SK-N-SH (cell line): ENCODE results near the gene DOCK4. TPM values are rescaled to one million over a fixed set of nuclear protein-coding genes. Genes with fewer than 3 reads are reported as not detected.

Source experiments
- CTCF ChIA-PET: fragments of 300-600, 350-600 bp; formaldehyde crosslinking; extraction: SDS; loops from one replicate; lab custom pipeline; 2021; lab: Yijun Ruan, JAX
- POLR2A ChIA-PET: fragments of 350-600 bp; sonication (Branson Sonifier 250); formaldehyde crosslinking; extraction: SDS; loops from one replicate; lab custom pipeline; 2020; ENCODE audit warnings: antibody characterized with exemption, inconsistent platforms; lab: Yijun Ruan, JAX
- DNase-seq: peaks from one replicate; pipeline ENCODE4 v3.0.0; 2012
- H2AFZ ChIP-seq: fragments of 200-600 bp; sonication (generic); 2 replicates; pipeline ENCODE4 v1.8.1; 2016; ENCODE audit warnings: antibody characterized with exemption, mild to moderate bottlenecking, low read depth
- H3F3A ChIP-seq: fragments of 200-600 bp; sonication (generic); replicated peaks from 2 replicates; pipeline ENCODE3; 2016; ENCODE audit warnings: antibody characterized with exemption, mild to moderate bottlenecking; ENCODE audit not compliant: insufficient read depth
- H3K27ac ChIP-seq, 2 experiments: fragments of 200-500 bp in 1 of 2; fragments of 200-600 bp in 1 of 2; sonication (Bioruptor generic) in 1 of 2; sonication (generic), shearing (Covaris generic) in 1 of 2; 2 replicates each; pipeline versions ENCODE4 v1.5.1 to v1.6.1; 2014 to 2016; ENCODE audit warnings: low read depth in 2 of 2, inconsistent platforms in 1 of 2, low read length in 1 of 2, mild to moderate bottlenecking in 1 of 2, mixed read lengths in 1 of 2
- H3K27me3 ChIP-seq: fragments of 200-600 bp; sonication (generic), shearing (Covaris generic); 2 replicates; pipeline ENCODE4 v1.6.1; 2016; ENCODE audit warnings: mixed run types; ENCODE audit not compliant: insufficient read depth
- H3K36me3 ChIP-seq, 2 experiments: fragments of 200-500 bp in 1 of 2; fragments of 200-600 bp in 1 of 2; sonication (Bioruptor generic) in 1 of 2; sonication (generic) in 1 of 2; replicated peaks in 1 of 2; 2 replicates each; pipeline versions ENCODE3 to v1.5.1; 2014 to 2016; ENCODE audit warnings: low read length in 1 of 2, mild to moderate bottlenecking in 1 of 2; ENCODE audit not compliant: insufficient read depth in 2 of 2, control insufficient read depth in 1 of 2
- H3K4me1 ChIP-seq, 2 experiments: fragments of 200-500 bp in 1 of 2; fragments of 200-600 bp in 1 of 2; sonication (Bioruptor generic) in 1 of 2; sonication (generic), shearing (Covaris generic) in 1 of 2; 2 replicates each; pipeline versions ENCODE4 v1.5.1 to v1.6.1; 2014 to 2016; ENCODE audit warnings: low read depth in 1 of 2, low read length in 1 of 2, mixed run types in 1 of 2; ENCODE audit not compliant: insufficient read depth in 2 of 2, control insufficient read depth in 1 of 2
- H3K4me2 ChIP-seq: fragments of 200-600 bp; sonication (generic), shearing (Covaris generic); 2 replicates; pipeline ENCODE4 v1.6.1; 2017; ENCODE audit warnings: mixed run types
- H3K4me3 ChIP-seq, 2 experiments: fragments of 200-500 bp in 1 of 2; fragments of 200-600 bp in 1 of 2; sonication (Bioruptor generic) in 1 of 2; sonication (generic), shearing (Covaris generic) in 1 of 2; 2 replicates each; pipeline versions ENCODE4 v1.5.1 to v1.8.1; 2014 to 2016; ENCODE audit warnings: low read depth in 2 of 2, inconsistent platforms in 1 of 2, low read length in 1 of 2, mild to moderate bottlenecking in 1 of 2, mixed read lengths in 1 of 2, moderate library complexity in 1 of 2
- H3K79me2 ChIP-seq: fragments of 200-600 bp; sonication (generic); 2 replicates; pipeline ENCODE4 v1.8.1; 2017; ENCODE audit warnings: mild to moderate bottlenecking; ENCODE audit not compliant: insufficient read depth
- H3K9ac ChIP-seq: fragments of 200-600 bp; sonication (generic); 2 replicates; pipeline ENCODE4 v1.6.1; 2017; ENCODE audit warnings: mixed run types
- H3K9me2 ChIP-seq: fragments of 200-600 bp; sonication (generic); 2 replicates; pipeline ENCODE4 v1.6.1; 2017; ENCODE audit warnings: mixed run types
- H3K9me3 ChIP-seq: fragments of 200-600 bp; sonication (generic); 2 replicates; pipeline ENCODE4 v1.6.1; 2017; ENCODE audit warnings: mixed run types, mild to moderate bottlenecking, moderate library complexity
- H4K20me1 ChIP-seq: fragments of 200-600 bp; sonication (generic); 2 replicates; pipeline ENCODE4 v1.6.1; 2017; ENCODE audit warnings: mild to moderate bottlenecking, mixed run types; ENCODE audit not compliant: insufficient read depth
- CHD2 ChIP-seq: fragments of 150-350 bp; IDR thresholded peaks from 2 replicates; pipeline ENCODE4 v1.6.1; 2018; ENCODE audit warnings: low read length; ENCODE audit not compliant: partially characterized antibody
- ELF1 ChIP-seq: IDR thresholded peaks from 2 replicates; pipeline ENCODE4 v1.4.0; 2012
- EZH2phosphoT487 ChIP-seq: fragments of 200-600 bp; sonication (generic); IDR thresholded peaks from 2 replicates; pipeline ENCODE4 v1.6.1; 2017; ENCODE audit warnings: low read depth, mixed run types, mild to moderate bottlenecking, antibody characterized with exemption, moderate library complexity, borderline replicate concordance
- FOSL2 ChIP-seq: IDR thresholded peaks from 2 replicates; pipeline ENCODE4 v1.4.0; 2012; ENCODE audit warnings: low read depth, mild to moderate bottlenecking, moderate library complexity, borderline replicate concordance
- FOXJ3 ChIP-seq: sonication (generic); formaldehyde crosslinking; IDR thresholded peaks from 2 replicates; pipeline ENCODE4 v1.5.1; 2020; ENCODE audit warnings: mild to moderate bottlenecking, missing genetic modification reagents
- FOXM1 ChIP-seq: IDR thresholded peaks from 2 replicates; pipeline ENCODE4 v1.4.0; 2012; ENCODE audit warnings: low read depth, mild to moderate bottlenecking
- GABPA ChIP-seq: IDR thresholded peaks from 2 replicates; pipeline ENCODE4 v1.4.0; 2012; ENCODE audit warnings: low read depth, mild to moderate bottlenecking
- GATA2 ChIP-seq: sonication (generic); formaldehyde crosslinking; IDR thresholded peaks from 2 replicates; pipeline ENCODE4 v1.5.0; 2020; ENCODE audit warnings: mild to moderate bottlenecking, missing genetic modification reagents
- JUND ChIP-seq: IDR thresholded peaks from 2 replicates; pipeline ENCODE4 v1.4.0; 2012
- NFIC ChIP-seq: IDR thresholded peaks from 2 replicates; pipeline ENCODE4 v1.4.0; 2012; ENCODE audit warnings: borderline replicate concordance
- NRF1 ChIP-seq: IDR thresholded peaks from 2 replicates; pipeline ENCODE4 v1.6.1; 2012; ENCODE audit warnings: low read depth, mild to moderate bottlenecking, low read length
- POLR2AphosphoS5 ChIP-seq: IDR thresholded peaks from 2 replicates; pipeline ENCODE4 v1.6.1; 2012; ENCODE audit warnings: low read depth, low read length
- RAD21 ChIP-seq: IDR thresholded peaks from 2 replicates; pipeline ENCODE4 v1.6.1; 2012; ENCODE audit warnings: mild to moderate bottlenecking, low read length
- RFX5 ChIP-seq: IDR thresholded peaks from 2 replicates; pipeline ENCODE4 v1.6.1; 2012; ENCODE audit warnings: mild to moderate bottlenecking, improper control_type of control experiment, low read length
- RXRA ChIP-seq: IDR thresholded peaks from 2 replicates; pipeline ENCODE4 v1.4.0; 2012; ENCODE audit warnings: low read depth, mild to moderate bottlenecking, borderline replicate concordance
- TCF12 ChIP-seq: IDR thresholded peaks from 2 replicates; pipeline ENCODE4 v1.4.0; 2012
- TEAD4 ChIP-seq: IDR thresholded peaks from 2 replicates; pipeline ENCODE4 v1.4.0; 2012; ENCODE audit warnings: mild to moderate bottlenecking, borderline replicate concordance; ENCODE audit not compliant: insufficient read depth
- YY1 ChIP-seq: IDR thresholded peaks from 2 replicates; pipeline ENCODE4 v1.4.0; 2012; ENCODE audit warnings: low read depth, mild to moderate bottlenecking
- WGBS: methylation state at CpG from one replicate; pipeline ENCODE4 v1.1.6; 2017; ENCODE audit warnings: low lambda C conversion rate; 5-methylcytosine and 5-hydroxymethylcytosine counted together
- polyA plus RNA-seq, 3 experiments: library from polyadenylated mRNA; depleted of rRNA; stranded (reverse); fragments of >200 nt; gene quantifications; 2 replicates each; pipeline ENCODE4 v1.2.3, GENCODE V29; 2012
- TF ChIP-seq, protein P1 (sequence below): fragments of 150-350 bp; IDR thresholded peaks from 2 replicates; pipeline ENCODE4 v1.6.1; 2017; ENCODE audit warnings: antibody characterized with exemption, low read length, low read depth, borderline replicate concordance
- TF ChIP-seq, protein P2 (sequence below): IDR thresholded peaks from 2 replicates; pipeline ENCODE4 v1.4.0; 2012; ENCODE audit warnings: low read depth, borderline replicate concordance
- TF ChIP-seq, protein P3 (sequence below): IDR thresholded peaks from 2 replicates; pipeline ENCODE4; 2012
- TF ChIP-seq, protein P4 (sequence below): IDR thresholded peaks from 2 replicates; pipeline ENCODE4 v1.4.0; 2012; ENCODE audit warnings: low read depth, borderline replicate concordance

The DOCK4 gene
- polyA plus RNA-seq, 1 of the 3 experiments (the other 2 are of a cell fraction): 8.5 TPM

DNA sequence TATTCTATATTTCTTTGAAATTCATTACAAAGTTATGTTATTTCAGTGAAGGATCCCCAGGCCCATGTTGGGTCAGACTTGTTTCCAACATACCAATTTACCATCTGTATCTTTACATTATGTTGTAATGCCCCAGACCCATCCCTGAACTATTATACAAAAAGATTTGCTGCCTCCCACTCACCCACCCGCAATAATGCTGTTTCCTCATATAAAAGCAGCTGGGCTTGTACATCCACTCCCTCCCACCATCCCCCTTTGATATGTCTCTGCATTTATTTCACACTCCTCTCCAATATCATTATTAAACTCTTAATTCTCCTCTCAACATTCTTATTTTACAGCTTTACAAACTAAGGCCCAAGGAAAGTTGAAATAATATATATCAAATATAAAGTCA is 153.7 kb downstream of the DOCK4 start:
- H3K4me1 ChIP-seq: peaks cover 0 to 12% of the 10 kb centered on the region in 2 experiments; a peak in 2 of 4 replicates
- no peak for DNase-seq
- H4K20me1 ChIP-seq: no peaks in the 10 kb centered on the region
- TF ChIP-seq FOSL2: no peak
- no peak for TF ChIP-seq EZH2phosphoT487
- TF ChIP-seq FOXM1: no peak
- TF ChIP-seq POLR2AphosphoS5: no peak
- TF ChIP-seq YY1: no peak
- H3K9ac ChIP-seq: no peak overlapping the region
- no peaks in the 10 kb centered on the region for H3F3A ChIP-seq
- H3K9me3 ChIP-seq: peaks cover 5% of the 10 kb centered on the region
- ChIA-PET POLR2A (no interaction called here), CTCF (interaction anchor here (0.9 to 1.3 kb wide), 2 partner anchors 19 to 289 kb away, joined by 3 read pairs; no protein-coding TSS in a partner anchor)
- no peaks in the 10 kb centered on the region for H3K9me2 ChIP-seq
- no peaks in the 10 kb centered on the region for H3K79me2 ChIP-seq
- no peak overlapping the region for H2AFZ ChIP-seq
- H3K27me3 ChIP-seq: no peaks in the 10 kb centered on the region
- no peak overlapping the region for H3K27ac ChIP-seq
- H3K4me3 ChIP-seq: no peak overlapping the region
- no peak overlapping the region for H3K4me2 ChIP-seq
- no peaks in the 10 kb centered on the region for H3K36me3 ChIP-seq
- 85% methylated on average over 1 of the region's 1 CpG for WGBS

DNA sequence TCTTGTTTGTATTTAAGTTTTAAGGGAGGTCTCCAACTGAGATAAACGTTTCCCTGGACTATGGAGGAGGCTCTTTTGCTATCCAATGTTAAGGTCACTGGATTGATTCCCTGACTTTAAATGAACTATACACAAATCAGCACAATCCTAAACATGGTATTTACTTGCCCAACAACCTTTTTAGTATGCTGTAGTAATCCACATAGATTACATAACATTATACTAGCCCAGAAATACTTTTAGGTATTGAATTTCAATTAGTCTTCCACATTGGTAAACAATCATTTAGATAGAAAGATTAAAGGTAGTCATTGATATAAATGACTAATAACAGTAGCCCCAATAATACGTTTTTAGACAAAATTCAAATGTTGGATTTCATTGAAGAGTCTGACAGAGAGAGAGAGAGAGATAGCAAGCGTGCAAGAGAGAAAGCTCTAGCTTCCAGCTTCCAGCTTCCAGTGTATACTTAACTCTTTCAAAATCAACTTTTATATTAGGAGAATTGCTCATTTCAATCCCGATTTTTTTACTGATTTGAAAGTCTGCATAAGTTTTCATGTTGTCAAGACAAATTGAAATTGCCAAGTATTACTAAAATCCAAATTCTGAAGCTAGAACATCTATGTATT is 155.8 kb downstream of the DOCK4 start:
- no peaks in the 10 kb centered on the region for H3K27me3 ChIP-seq
- no peak overlapping the region for H3K9ac ChIP-seq
- peak overlapping the region in 1 of 2 experiments; percentile 23; a peak in 1 of 4 replicates for H3K27ac ChIP-seq
- no peaks in the 10 kb centered on the region for H3K36me3 ChIP-seq
- no peak for DNase-seq
- peaks cover 0 to 9% of the 10 kb centered on the region in 2 experiments; a peak in 1 of 4 replicates for H3K4me1 ChIP-seq
- H4K20me1 ChIP-seq: no peaks in the 10 kb centered on the region
- no peaks in the 10 kb centered on the region for H3F3A ChIP-seq
- no peak overlapping the region for H3K4me3 ChIP-seq
- CTCF ChIA-PET: interaction anchor here (1.0 to 1.6 kb wide), 5 partner anchors 10 to 287 kb away, joined by 3 to 4 read pairs (median 3); no protein-coding TSS in a partner anchor
- peaks cover 11% of the 10 kb centered on the region for H3K9me3 ChIP-seq
- WGBS: 67% methylated on average over 4 of the region's 4 CpGs
- H3K9me2 ChIP-seq: no peaks in the 10 kb centered on the region
- no peaks in the 10 kb centered on the region for H3K79me2 ChIP-seq
- TF ChIP-seq GABPA: no peak
- TF ChIP-seq NRF1: no peak
- TF ChIP-seq, protein P1, sequence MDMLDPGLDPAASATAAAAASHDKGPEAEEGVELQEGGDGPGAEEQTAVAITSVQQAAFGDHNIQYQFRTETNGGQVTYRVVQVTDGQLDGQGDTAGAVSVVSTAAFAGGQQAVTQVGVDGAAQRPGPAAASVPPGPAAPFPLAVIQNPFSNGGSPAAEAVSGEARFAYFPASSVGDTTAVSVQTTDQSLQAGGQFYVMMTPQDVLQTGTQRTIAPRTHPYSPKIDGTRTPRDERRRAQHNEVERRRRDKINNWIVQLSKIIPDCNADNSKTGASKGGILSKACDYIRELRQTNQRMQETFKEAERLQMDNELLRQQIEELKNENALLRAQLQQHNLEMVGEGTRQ: no peak
- no peak for TF ChIP-seq CHD2
- TF ChIP-seq, protein P2, sequence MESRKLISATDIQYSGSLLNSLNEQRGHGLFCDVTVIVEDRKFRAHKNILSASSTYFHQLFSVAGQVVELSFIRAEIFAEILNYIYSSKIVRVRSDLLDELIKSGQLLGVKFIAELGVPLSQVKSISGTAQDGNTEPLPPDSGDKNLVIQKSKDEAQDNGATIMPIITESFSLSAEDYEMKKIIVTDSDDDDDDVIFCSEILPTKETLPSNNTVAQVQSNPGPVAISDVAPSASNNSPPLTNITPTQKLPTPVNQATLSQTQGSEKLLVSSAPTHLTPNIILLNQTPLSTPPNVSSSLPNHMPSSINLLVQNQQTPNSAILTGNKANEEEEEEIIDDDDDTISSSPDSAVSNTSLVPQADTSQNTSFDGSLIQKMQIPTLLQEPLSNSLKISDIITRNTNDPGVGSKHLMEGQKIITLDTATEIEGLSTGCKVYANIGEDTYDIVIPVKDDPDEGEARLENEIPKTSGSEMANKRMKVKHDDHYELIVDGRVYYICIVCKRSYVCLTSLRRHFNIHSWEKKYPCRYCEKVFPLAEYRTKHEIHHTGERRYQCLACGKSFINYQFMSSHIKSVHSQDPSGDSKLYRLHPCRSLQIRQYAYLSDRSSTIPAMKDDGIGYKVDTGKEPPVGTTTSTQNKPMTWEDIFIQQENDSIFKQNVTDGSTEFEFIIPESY: no peak
- TF ChIP-seq, protein P3, sequence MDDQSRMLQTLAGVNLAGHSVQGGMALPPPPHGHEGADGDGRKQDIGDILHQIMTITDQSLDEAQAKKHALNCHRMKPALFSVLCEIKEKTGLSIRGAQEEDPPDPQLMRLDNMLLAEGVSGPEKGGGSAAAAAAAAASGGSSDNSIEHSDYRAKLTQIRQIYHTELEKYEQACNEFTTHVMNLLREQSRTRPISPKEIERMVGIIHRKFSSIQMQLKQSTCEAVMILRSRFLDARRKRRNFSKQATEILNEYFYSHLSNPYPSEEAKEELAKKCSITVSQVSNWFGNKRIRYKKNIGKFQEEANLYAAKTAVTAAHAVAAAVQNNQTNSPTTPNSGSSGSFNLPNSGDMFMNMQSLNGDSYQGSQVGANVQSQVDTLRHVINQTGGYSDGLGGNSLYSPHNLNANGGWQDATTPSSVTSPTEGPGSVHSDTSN: no peak
- no peak for TF ChIP-seq YY1
- no peak for TF ChIP-seq FOXM1
- no peak for TF ChIP-seq RFX5
- no peak for TF ChIP-seq RXRA
- TF ChIP-seq NFIC: no peak
- no peak for TF ChIP-seq TEAD4
- no peak for TF ChIP-seq FOXJ3 (CRISPR knock-in tag)
- TF ChIP-seq, protein P4, sequence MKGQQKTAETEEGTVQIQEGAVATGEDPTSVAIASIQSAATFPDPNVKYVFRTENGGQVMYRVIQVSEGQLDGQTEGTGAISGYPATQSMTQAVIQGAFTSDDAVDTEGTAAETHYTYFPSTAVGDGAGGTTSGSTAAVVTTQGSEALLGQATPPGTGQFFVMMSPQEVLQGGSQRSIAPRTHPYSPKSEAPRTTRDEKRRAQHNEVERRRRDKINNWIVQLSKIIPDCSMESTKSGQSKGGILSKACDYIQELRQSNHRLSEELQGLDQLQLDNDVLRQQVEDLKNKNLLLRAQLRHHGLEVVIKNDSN: no peak
- TF ChIP-seq ELF1: no peak
- no peak for TF ChIP-seq GATA2 (CRISPR knock-in tag)
- no peak for TF ChIP-seq RAD21
- TF ChIP-seq JUND: no peak
- TF ChIP-seq EZH2phosphoT487: no peak
- no peak for TF ChIP-seq TCF12
- no peak overlapping the region for H2AFZ ChIP-seq
- POLR2A ChIA-PET: no interaction called here
- no peak overlapping the region for H3K4me2 ChIP-seq
